IMR-90 (cell line): ENCODE data around the gene VSIG10L2. TPM values are rescaled to one million over a fixed set of nuclear protein-coding genes. Genes with fewer than 3 reads are reported as not detected.

Experiments
- ATAC-seq: fragments of 200-7000 bp; cut with Tn5 transposase; 2 replicates; pipeline ENCODE4 v1.9.1; 2020; ENCODE audit warnings: low read depth, mild to moderate bottlenecking, moderate library complexity
- BruUV-seq: library from RNA; stranded (reverse); fragments of 400-500 nt; replicated peaks from 2 replicates; lab custom pipeline; 2021; lab: Mats Ljungman, UMichigan
- CTCF ChIA-PET: fragments of 300-600 bp; formaldehyde crosslinking; extraction: SDS; loops from one replicate; lab custom pipeline; 2021; ENCODE audit warnings: antibody characterized with exemption; lab: Yijun Ruan, JAX
- POLR2A ChIA-PET: fragments of 300-600 bp; sonication (Branson Sonifier 250); formaldehyde crosslinking; loops from one replicate; lab custom pipeline; 2022; ENCODE audit warnings: antibody characterized with exemption; ENCODE audit not compliant: unreplicated experiment; lab: Charles Lee
- DNase-seq: peaks from one replicate; pipeline ENCODE4 v3.0.0; 2013
- H2AFZ ChIP-seq: replicated peaks from 2 replicates; pipeline ENCODE3; 2013; ENCODE audit warnings: low read length, mild to moderate bottlenecking; ENCODE audit not compliant: poor library complexity
- H2AK5ac ChIP-seq: 2 replicates; pipeline ENCODE4 v1.6.1; 2013; ENCODE audit warnings: low read depth, low read length, inconsistent platforms
- H2AK9ac ChIP-seq: replicated peaks from 2 replicates; pipeline ENCODE3; 2013; ENCODE audit warnings: mild to moderate bottlenecking, low read depth, low read length, moderate library complexity; ENCODE audit not compliant: poor library complexity
- H2BK120ac ChIP-seq: 2 replicates; pipeline ENCODE4 v1.6.1; 2013; ENCODE audit warnings: low read depth, low read length, inconsistent platforms
- H2BK15ac ChIP-seq: 3 replicates; pipeline ENCODE4 v1.6.1; 2013; ENCODE audit warnings: low read depth, low read length, inconsistent platforms
- H2BK20ac ChIP-seq: 2 replicates; pipeline ENCODE4 v1.6.1; 2013; ENCODE audit warnings: low read depth, mild to moderate bottlenecking, inconsistent platforms, low read length, moderate library complexity
- H2BK5ac ChIP-seq: 2 replicates; pipeline ENCODE4 v1.6.1; 2013; ENCODE audit warnings: mild to moderate bottlenecking, low read depth, low read length, inconsistent platforms; ENCODE audit not compliant: poor library complexity, severe bottlenecking
- H3K14ac ChIP-seq: replicated peaks from 2 replicates; pipeline ENCODE4 v1.6.1; 2013; ENCODE audit warnings: low read depth, low read length, inconsistent platforms
- H3K18ac ChIP-seq: 2 replicates; pipeline ENCODE4 v1.6.1; 2013; ENCODE audit warnings: low read depth, low read length, control low read depth
- H3K23ac ChIP-seq: 2 replicates; pipeline ENCODE4 v1.6.1; 2013; ENCODE audit warnings: low read depth, low read length, inconsistent platforms
- H3K27ac ChIP-seq: 2 replicates; pipeline ENCODE4 v1.5.1; 2013; ENCODE audit warnings: mild to moderate bottlenecking, control low read depth, low read length; ENCODE audit not compliant: insufficient read depth
- H3K27me3 ChIP-seq: 2 replicates; pipeline ENCODE4 v1.6.1; 2013; ENCODE audit warnings: low read length; ENCODE audit not compliant: control insufficient read depth, insufficient read depth
- H3K36me3 ChIP-seq: 2 replicates; pipeline ENCODE4 v1.6.1; 2013; ENCODE audit warnings: low read length, mixed read lengths; ENCODE audit not compliant: control insufficient read depth, insufficient read depth
- H3K4ac ChIP-seq: 2 replicates; pipeline ENCODE4 v1.6.1; 2013; ENCODE audit warnings: low read depth, low read length, inconsistent platforms
- H3K4me1 ChIP-seq: 2 replicates; pipeline ENCODE4 v1.6.1; 2013; ENCODE audit warnings: low read length, mixed read lengths; ENCODE audit not compliant: control insufficient read depth, insufficient read depth
- H3K4me2 ChIP-seq: 2 replicates; pipeline ENCODE4 v1.6.1; 2013; ENCODE audit warnings: low read depth, mild to moderate bottlenecking, control low read depth, low read length, moderate library complexity
- H3K4me3 ChIP-seq: 2 replicates; pipeline ENCODE4 v1.5.1; 2013; ENCODE audit warnings: low read depth, mild to moderate bottlenecking, control low read depth, low read length, moderate library complexity; ENCODE audit not compliant: insufficient read depth
- H3K56ac ChIP-seq: 2 replicates; pipeline ENCODE4 v1.6.1; 2013; ENCODE audit warnings: low read length, inconsistent platforms; ENCODE audit not compliant: insufficient read depth; ENCODE audit errors: extremely low read depth
- H3K79me1 ChIP-seq, 2 experiments: 2 replicates each; pipeline ENCODE4 v1.6.1; 2013; ENCODE audit warnings: low read length in 2 of 2, inconsistent platforms in 1 of 2, low read depth in 1 of 2
- H3K9ac ChIP-seq: 2 replicates; pipeline ENCODE4 v1.6.1; 2013; ENCODE audit warnings: low read depth, low read length, control low read depth
- H3K9me1 ChIP-seq: 2 replicates; pipeline ENCODE4 v1.6.1; 2013; ENCODE audit warnings: low read length, inconsistent platforms; ENCODE audit not compliant: insufficient read depth
- H3K9me3 ChIP-seq: 2 replicates; pipeline ENCODE4 v1.6.1; 2013; ENCODE audit warnings: low read length; ENCODE audit not compliant: control insufficient read depth, insufficient read depth
- H4K20me1 ChIP-seq: 2 replicates; pipeline ENCODE4 v1.6.1; 2013; ENCODE audit warnings: low read length, inconsistent platforms; ENCODE audit not compliant: insufficient read depth
- H4K5ac ChIP-seq: 2 replicates; pipeline ENCODE4 v1.6.1; 2013; ENCODE audit warnings: mild to moderate bottlenecking, low read depth, low read length, control low read depth
- H4K8ac ChIP-seq, 2 experiments: 2 replicates each; pipeline ENCODE4 v1.6.1; 2013; ENCODE audit warnings: low read depth in 2 of 2, low read length in 2 of 2, control low read depth in 1 of 2, inconsistent platforms in 1 of 2
- H4K91ac ChIP-seq: 2 replicates; pipeline ENCODE4 v1.6.1; 2013; ENCODE audit warnings: low read depth, low read length, inconsistent platforms; ENCODE audit not compliant: insufficient read depth
- BHLHE40 ChIP-seq: fragments of 150-350 bp; IDR thresholded peaks from 2 replicates; pipeline ENCODE4 v1.6.1; 2016; ENCODE audit warnings: mild to moderate bottlenecking, low read depth, low read length
- CEBPB ChIP-seq: IDR thresholded peaks from 2 replicates; pipeline ENCODE4 v1.6.1; 2012; ENCODE audit warnings: low read depth, low read length, improper control_type of control experiment
- CHD1 ChIP-seq: IDR thresholded peaks from 2 replicates; pipeline ENCODE4 v1.6.1; 2012; ENCODE audit warnings: low read depth, low read length, improper control_type of control experiment
- CTCF ChIP-seq: conservative IDR thresholded peaks from 2 replicates; pipeline ENCODE4 v1.5.1; 2012; ENCODE audit warnings: mild to moderate bottlenecking, low read depth, low read length, improper control_type of control experiment
- FOS ChIP-seq: fragments of 150-350 bp; IDR thresholded peaks from 2 replicates; pipeline ENCODE4 v1.6.1; 2016; ENCODE audit warnings: low read depth, low read length
- NFE2L2 ChIP-seq: fragments of 150-350 bp; IDR thresholded peaks from 2 replicates; pipeline ENCODE4 v1.6.1; 2016; ENCODE audit warnings: low read depth, mild to moderate bottlenecking, low read length
- POLR2A ChIP-seq: IDR thresholded peaks from 2 replicates; pipeline ENCODE4 v1.6.1; 2012; ENCODE audit warnings: mild to moderate bottlenecking, low read depth, low read length
- RCOR1 ChIP-seq: IDR thresholded peaks from 2 replicates; pipeline ENCODE4 v1.6.1; 2012; ENCODE audit warnings: mild to moderate bottlenecking, low read length, improper control_type of control experiment; ENCODE audit not compliant: insufficient replicate concordance
- RFX5 ChIP-seq: IDR thresholded peaks from 2 replicates; pipeline ENCODE4 v1.8.0; 2012; ENCODE audit warnings: low read depth, mild to moderate bottlenecking, low read length, moderate library complexity
- SMC3 ChIP-seq: fragments of 150-350 bp; IDR thresholded peaks from 2 replicates; pipeline ENCODE4 v1.6.1; 2016; ENCODE audit warnings: low read depth, mild to moderate bottlenecking, antibody characterized with exemption, low read length, moderate library complexity
- WGBS, 2 experiments: methylation state at CpG; one replicate each; pipeline versions ENCODE4 v1.1.5 to v1.1.7; 2013; ENCODE audit warnings: missing lambda C conversion rate in 2 of 2; ENCODE audit not compliant: insufficient read length in 1 of 2; ENCODE audit errors: extremely low coverage in 2 of 2; 5-methylcytosine and 5-hydroxymethylcytosine counted together
- dilution Hi-C: fragments of 300-500 bp; cut with HindIII; formaldehyde crosslinking; loops from one replicate; pipeline ENCODE4 v1.14.3; 2018; ENCODE audit warnings: low sequenced_read_pairs; ENCODE audit not compliant: unreplicated experiment
- in situ Hi-C: fragments of 300-500 bp; cut with MboI; formaldehyde crosslinking; loops from 3 replicates; pipeline ENCODE4 v1.14.3; 2019; ENCODE audit warnings: low sequenced_read_pairs, inconsistent platforms, mixed read lengths
- intact Hi-C: fragments of 100-400 bp; cut with micrococcal nuclease; formaldehyde crosslinking; loops from 2 replicates; pipeline ENCODE4 v1.10.0; 2022
- polyA plus RNA-seq, 3 experiments: library from polyadenylated mRNA; depleted of rRNA; stranded (reverse); fragments of >200 nt; gene quantifications; 2 replicates each; pipeline ENCODE4 v1.2.3, GENCODE V29; 2012; ENCODE audit warnings: low replicate concordance in 1 of 3
- total RNA-seq: library from RNA; depleted of rRNA; stranded (reverse); fragments of >200 nt; gene quantifications from 2 replicates; pipeline ENCODE4 v1.2.3, GENCODE V29; 2012

Gene VSIG10L2
- total and polyA plus RNA-seq, 2 of the 4 experiments (the other 2 are of a cell fraction), result under 0.01 TPM; not detected in 1

- no peaks in the 10 kb centered on the region for H3K9me3 ChIP-seq
- H2AK5ac ChIP-seq, result no peak overlapping the region
- BruUV-seq, result no TSS peak
- intact Hi-C loops, result no loop called here
- ChIA-PET CTCF (interaction anchor here (0.9 kb wide), 1 partner anchor 92 kb away, joined by 3 read pairs; no protein-coding TSS in a partner anchor), POLR2A (no interaction called here)
- H2AFZ ChIP-seq, result no peak overlapping the region
- H3K56ac ChIP-seq, result no peak overlapping the region
- no peak overlapping the region for H2BK5ac ChIP-seq
- H2AK9ac ChIP-seq, result no peak overlapping the region
- no peaks in the 10 kb centered on the region for H3K79me1 ChIP-seq
- no peak overlapping the region for H4K5ac ChIP-seq
- no peak overlapping the region for H3K4me2 ChIP-seq
- DNase-seq (no peak), ATAC-seq (no peak)
- TF ChIP-seq BHLHE40 (no peak), NFE2L2 (no peak), RCOR1 (no peak), CHD1 (no peak), FOS (no peak), SMC3 (no peak), RFX5 (no peak), CEBPB (no peak), CTCF (no peak), POLR2A (no peak)
- no peaks in the 10 kb centered on the region for H3K36me3 ChIP-seq
- no peak overlapping the region for H3K4ac ChIP-seq
- H3K4me1 ChIP-seq, result no peaks in the 10 kb centered on the region
- H2BK120ac ChIP-seq, result no peak overlapping the region
- no CpG with 5 or more reads among the region's 3 CpGs for WGBS, 2 experiments
- dilution Hi-C loops, result no loop called here
- H3K27me3 ChIP-seq, result peaks cover 3% of the 10 kb centered on the region; the same call in 1 of the 2 replicates
- H3K14ac ChIP-seq, result no peak overlapping the region
- no peak overlapping the region for H2BK15ac ChIP-seq
- in situ Hi-C loops, result no loop called here
- H4K8ac ChIP-seq, result no peak overlapping the region
- no peaks in the 10 kb centered on the region for H4K20me1 ChIP-seq
- no peak overlapping the region for H2BK20ac ChIP-seq
- H3K23ac ChIP-seq, result no peak overlapping the region
- H4K91ac ChIP-seq, result no peak overlapping the region
- H3K4me3 ChIP-seq, result no peak overlapping the region
- H3K9ac ChIP-seq, result no peak overlapping the region
- no peak overlapping the region for H3K18ac ChIP-seq
- no peak overlapping the region for H3K27ac ChIP-seq
- no peaks in the 10 kb centered on the region for H3K9me1 ChIP-seq
Observed at GRCh38 chr11:125977333-125977732, 31.5 kb downstream of the VSIG10L2 start.
